ENCODE results near the gene RADIL.

RADIL gene

GRCh38 chr7:4879396-4880081 is 4.0 kb downstream of the RADIL start:
- no peak for TF ChIP-seq CTCF (IDR thresholded peaks at IDR 0.05; ENCODE audit: insufficient read depth, low read length, poor library complexity, severe bottlenecking)
- H3K36me3 ChIP-seq (ENCODE audit: control insufficient read depth, insufficient read depth, low read length), result no peaks in the 10 kb centered on the region
- no peaks in the 10 kb centered on the region; the same call in 1 of the 2 replicates for H3K27me3 ChIP-seq (replicated peaks; ENCODE audit: control insufficient read depth, insufficient read depth, low read length)
- H3K4me3 ChIP-seq (replicated peaks; ENCODE audit: low read depth, low read length), result no peak overlapping the region
- DNase-seq (ENCODE audit: extremely low read depth, insufficient read length), result no peak

- DNase-seq (ENCODE audit: extremely low read depth, insufficient read length), result no peak
- no peak for TF ChIP-seq CTCF (IDR thresholded peaks at IDR 0.05; ENCODE audit: insufficient read depth, low read length, poor library complexity, severe bottlenecking)
- Histone ChIP-seq H3K27me3 (replicated peaks; ENCODE audit: control insufficient read depth, insufficient read depth, low read length) (no peaks in the 10 kb centered on the region; the same call in 1 of the 2 replicates), H3K36me3 (ENCODE audit: control insufficient read depth, insufficient read depth, low read length) (no peaks in the 10 kb centered on the region), H3K4me3 (replicated peaks; ENCODE audit: low read depth, low read length) (no peak overlapping the region)
Observed at GRCh38 chr7:4878336-4879335, 4.9 kb downstream of the RADIL start.

- TF ChIP-seq CTCF (IDR thresholded peaks at IDR 0.05; ENCODE audit: insufficient read depth, low read length, poor library complexity, severe bottlenecking), result no peak
- Histone ChIP-seq H3K36me3 (ENCODE audit: control insufficient read depth, insufficient read depth, low read length) (no peaks in the 10 kb centered on the region), H3K4me3 (replicated peaks; ENCODE audit: low read depth, low read length) (no peak overlapping the region), H3K27me3 (replicated peaks; ENCODE audit: control insufficient read depth, insufficient read depth, low read length) (no peaks in the 10 kb centered on the region; the same call in 1 of the 2 replicates)
- DNase-seq (ENCODE audit: extremely low read depth, insufficient read length), result no peak
Observed at GRCh38 chr7:4876586-4876985, 6.9 kb downstream of the RADIL start.

- no peaks in the 10 kb centered on the region for H3K36me3 ChIP-seq (ENCODE audit: control insufficient read depth, insufficient read depth, low read length)
- H3K27me3 ChIP-seq (replicated peaks; ENCODE audit: control insufficient read depth, insufficient read depth, low read length), result no peaks in the 10 kb centered on the region; the same call in 1 of the 2 replicates
- no peak for TF ChIP-seq CTCF (IDR thresholded peaks at IDR 0.05; ENCODE audit: insufficient read depth, low read length, poor library complexity, severe bottlenecking)
- DNase-seq (ENCODE audit: extremely low read depth, insufficient read length), result no peak
- no peak overlapping the region for H3K4me3 ChIP-seq (replicated peaks; ENCODE audit: low read depth, low read length)
Observed at GRCh38 chr7:4875391-4875790, 8.1 kb downstream of the RADIL start.

- Histone ChIP-seq H3K36me3 (ENCODE audit: control insufficient read depth, insufficient read depth, low read length) (no peaks in the 10 kb centered on the region), H3K4me3 (replicated peaks; ENCODE audit: low read depth, low read length) (no peak overlapping the region), H3K27me3 (replicated peaks; ENCODE audit: control insufficient read depth, insufficient read depth, low read length) (no peaks in the 10 kb centered on the region)
- no peak for TF ChIP-seq CTCF (IDR thresholded peaks at IDR 0.05; ENCODE audit: insufficient read depth, low read length, poor library complexity, severe bottlenecking)
- DNase-seq (ENCODE audit: extremely low read depth, insufficient read length), result no peak
Observed at GRCh38 chr7:4873071-4873944, 10.2 kb downstream of the RADIL start.

Measured in GM06990 (cell line).